NCI-H82 treated with DMSO at 0.1 percent for 48 hours (cell line): ENCODE measurements around the gene ATXN7.

Experiments
- DNase-seq: peaks from one replicate; lab custom pipeline; 2025; ENCODE audit not compliant: unreplicated experiment; lab: John Stamatoyannopoulos, UW

The ATXN7 gene

DNA sequence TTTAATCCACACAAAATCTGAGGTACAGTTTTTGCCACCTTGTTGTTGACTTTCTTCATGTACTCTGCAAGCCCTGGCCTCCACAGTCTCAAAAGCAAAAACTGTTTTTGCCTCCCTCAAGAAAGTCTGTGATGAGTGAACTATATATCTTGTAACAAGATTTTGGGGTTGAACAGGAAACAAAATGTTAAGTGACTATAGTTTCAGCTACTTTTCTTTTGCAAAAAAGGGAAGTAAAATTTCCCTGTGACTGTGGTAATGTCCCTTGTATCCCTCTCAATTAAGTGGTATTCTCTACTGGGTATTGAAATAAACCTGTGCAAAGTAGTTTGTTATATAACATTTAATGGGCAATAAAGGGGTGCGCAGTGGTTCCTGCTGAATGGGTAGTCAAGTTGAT, 69.8 kb downstream of the ATXN7 start:
- DNase-seq = no peak

DNA sequence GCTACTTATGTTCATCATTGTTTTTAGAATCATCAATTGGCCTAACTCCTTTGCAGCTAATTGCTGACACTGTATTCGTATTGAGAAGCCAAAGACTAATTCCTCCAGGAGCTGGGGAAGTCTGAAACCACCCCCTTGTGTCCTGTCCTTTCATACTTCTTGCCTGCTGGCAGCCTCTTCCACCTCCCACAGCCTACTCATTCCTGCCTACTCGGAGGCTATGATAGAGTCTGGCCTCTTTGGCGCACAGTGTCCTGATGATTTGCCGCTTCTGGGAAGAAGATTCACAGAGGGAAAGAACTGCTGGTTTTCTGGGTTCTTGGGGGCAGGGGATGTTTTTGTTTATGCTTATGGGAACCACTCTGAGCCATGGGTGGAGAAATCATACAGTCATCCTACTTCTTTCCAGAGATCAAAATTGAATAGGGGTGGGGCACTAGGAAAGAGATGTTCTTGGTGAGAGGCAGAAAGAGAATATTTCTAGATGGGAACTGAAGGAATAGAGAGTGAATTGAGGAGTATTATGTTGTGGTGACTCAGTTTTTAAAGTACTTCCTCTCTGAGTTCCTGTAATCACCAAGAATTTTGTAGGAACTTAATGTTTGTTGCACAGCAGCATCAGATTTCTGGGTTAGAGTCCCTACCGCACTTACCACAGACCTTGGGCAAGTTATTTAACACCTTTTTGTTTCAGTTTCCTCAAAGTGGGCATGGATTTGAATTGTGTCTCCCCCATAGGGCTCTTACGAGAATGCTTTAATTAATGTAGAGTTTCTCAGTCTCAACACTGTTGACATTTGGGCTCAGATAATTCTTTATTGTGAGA, 70.6 kb downstream of the ATXN7 start:
- DNase-seq = no peak

DNA sequence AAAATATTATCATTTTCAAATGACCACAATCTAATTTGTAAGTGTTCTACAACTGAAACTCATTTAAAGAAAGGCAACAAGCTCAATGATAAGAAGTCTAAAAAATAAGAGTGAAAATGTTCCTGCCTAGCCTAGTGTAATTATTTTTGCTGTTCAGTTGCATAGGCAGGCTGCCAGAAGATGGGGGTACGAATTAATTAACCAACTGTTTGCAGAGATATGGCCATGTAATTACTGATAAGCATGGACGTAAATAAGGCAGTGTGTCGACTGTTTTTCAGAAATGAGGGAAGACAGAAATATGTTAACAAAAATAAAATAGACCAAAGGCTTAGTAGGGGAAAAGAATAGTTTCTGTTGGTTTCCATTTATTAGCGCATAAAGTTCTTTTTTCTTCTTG, 73.3 kb downstream of the ATXN7 start:
- DNase-seq = no peak

DNA sequence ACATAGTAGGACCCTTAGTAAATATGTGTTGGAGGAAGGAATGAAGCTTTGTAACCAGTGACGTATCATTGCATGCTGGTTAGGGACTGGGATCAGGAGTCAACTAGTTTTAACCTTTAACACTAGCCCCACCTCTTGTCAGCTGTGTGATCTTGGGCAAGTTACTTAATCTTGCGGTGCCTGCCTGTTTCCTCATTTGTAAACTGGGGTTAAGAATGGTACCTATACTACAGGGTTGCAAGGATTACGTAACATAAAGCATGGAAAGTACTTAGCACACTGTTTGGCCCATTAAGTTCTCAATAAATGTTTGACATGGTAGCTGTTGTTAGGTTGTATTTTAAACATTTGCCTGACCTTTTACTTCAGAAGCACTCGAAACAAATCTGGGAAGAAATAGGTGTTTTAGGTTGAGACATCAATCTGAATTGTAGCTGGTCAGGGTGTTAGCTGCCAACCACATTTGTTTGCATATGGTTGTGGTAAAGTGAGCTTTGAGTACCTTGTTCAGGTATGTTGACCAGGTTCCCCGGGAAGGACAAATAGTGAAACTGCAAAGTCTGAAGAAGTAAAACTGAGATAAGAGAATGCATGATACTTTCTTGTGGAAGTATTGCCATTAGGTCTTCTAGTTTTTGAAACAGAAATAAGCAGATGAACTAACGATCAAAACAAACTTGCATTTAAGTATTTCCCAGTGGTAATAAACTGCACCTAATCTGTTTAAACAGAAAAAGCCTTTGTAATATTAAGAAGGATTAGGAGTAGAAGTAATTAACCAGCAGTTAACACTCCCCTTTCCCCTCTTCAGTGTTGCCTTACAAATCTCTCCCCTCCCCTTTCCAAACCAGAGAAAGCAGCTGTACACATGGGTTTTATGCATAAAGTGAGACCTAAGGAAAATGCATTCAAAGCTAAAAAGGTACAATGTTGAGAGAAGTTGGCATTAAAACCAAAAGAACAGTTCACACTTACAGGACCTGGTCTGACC, 74.3 kb downstream of the ATXN7 start:
- peak; percentile 74 for DNase-seq

DNA sequence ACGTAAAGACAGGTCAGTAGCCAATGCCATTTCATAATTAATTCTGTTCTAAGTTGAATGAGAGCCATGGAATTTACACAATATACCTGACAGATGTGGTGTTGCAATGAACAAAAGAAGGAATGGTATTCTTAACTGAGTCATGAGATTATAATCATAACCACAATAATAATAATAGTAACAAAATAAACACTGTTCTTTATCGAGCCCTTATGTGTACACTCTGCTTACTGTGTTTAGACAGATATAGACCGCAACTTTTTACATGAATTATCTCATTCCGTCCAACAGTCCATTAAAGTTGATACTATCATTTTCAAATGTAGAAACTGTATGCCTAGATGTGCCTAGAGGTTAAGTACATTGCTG, 76.7 kb downstream of the ATXN7 start:
- no peak for DNase-seq

DNA sequence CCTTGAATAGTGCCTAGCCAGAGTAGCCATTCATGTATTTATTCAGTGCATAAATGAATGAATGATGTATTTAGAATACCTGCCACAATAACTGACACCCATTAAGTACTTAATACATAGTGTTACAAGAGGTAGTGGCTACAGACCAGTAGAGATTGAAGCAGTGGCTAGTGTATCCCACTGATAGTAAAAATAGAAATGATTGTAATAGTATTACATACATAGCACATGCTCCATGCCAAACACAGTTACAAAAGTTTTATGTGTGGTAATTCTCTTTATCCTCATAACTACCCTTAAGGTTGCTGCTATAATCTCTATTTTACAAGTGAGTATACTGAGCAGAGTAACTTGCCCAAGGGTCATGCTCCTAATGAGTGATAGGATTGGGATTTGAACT, 78.9 kb downstream of the ATXN7 start:
- DNase-seq = no peak

DNA sequence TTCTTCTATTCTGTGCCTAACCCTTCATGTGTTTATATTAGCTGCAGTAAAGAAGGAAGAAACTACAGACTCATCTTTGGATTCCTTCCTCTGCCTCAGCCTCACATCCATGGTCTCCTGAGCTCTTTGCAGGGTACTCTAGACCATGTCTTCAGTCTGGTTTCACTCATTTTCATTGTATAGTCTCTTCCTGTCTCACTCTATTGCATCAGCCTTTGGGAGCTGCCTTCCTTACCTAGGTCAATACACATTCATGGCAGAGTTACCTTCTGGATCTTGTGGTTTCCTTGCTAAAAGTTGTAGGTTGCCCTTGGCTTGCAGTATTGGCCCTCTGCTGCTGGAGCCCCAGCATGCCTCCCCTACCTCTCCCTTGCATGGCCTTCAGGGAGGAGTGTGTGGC, 80.0 kb downstream of the ATXN7 start:
- no peak for DNase-seq

DNA sequence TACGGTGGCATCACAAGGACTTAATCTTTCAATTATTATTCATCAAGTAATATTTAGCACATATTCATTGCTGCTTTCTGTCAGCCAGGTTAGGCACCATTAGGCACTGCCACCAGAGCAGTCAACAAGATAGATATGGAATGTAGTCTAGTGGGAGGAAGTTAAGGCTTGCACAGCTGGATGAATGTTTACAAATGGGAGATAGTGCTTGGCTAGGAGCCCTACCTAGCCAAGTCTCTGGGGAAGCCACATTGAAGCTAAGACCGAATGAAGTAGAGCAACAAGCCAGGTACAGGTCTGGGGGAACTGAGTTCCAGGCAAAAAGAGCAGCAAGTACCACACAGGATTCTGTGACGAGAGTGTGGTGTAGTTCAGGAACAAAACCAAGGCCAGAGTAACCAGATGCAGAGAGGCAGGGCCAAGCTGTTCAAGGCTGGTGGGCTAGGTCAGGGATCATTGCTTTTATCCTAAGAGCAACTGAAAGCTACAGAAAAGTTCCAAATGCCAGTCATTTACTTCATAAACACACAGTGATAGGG, 82.0 kb downstream of the ATXN7 start:
- DNase-seq = no peak

DNA sequence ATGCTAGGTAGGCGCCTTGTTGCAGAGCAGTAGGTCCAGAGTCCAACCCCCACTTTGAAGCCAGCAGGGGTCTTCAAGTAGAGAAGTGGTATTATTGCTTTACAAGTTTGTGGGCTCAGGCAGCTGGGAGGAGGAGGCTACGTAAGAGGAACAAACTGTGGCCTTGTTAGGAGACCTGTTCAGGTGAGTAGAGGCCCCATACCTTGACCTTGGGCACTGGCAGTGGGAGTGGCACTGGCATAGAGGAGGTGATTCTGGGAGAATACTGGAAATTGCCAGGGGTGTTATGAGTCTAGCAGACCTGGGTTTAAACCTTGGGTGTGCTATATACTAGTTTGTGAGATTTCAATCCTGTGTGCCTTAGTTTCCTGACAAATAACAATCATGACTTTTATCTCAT, 83.1 kb downstream of the ATXN7 start:
- DNase-seq = no peak

DNA sequence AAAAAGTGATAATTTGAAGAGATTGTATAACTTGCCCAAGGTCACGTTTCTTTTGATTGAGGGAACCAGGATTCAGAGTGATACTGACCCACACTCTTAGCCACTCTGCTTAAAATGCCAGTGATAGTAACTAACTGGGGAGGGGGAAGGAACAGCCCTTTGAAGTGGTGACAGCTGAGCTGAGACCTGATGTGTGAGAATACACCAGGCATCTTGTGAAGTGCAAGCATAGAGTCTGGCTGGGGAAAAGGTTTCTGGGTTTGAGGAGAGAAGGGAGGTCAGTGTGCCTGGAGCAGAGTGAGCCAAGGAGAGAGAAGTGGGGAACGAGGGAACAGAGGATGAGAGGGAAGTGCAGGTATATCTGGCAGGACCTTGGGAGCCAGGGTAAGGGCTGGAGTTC, 83.9 kb downstream of the ATXN7 start:
- no peak for DNase-seq

DNA sequence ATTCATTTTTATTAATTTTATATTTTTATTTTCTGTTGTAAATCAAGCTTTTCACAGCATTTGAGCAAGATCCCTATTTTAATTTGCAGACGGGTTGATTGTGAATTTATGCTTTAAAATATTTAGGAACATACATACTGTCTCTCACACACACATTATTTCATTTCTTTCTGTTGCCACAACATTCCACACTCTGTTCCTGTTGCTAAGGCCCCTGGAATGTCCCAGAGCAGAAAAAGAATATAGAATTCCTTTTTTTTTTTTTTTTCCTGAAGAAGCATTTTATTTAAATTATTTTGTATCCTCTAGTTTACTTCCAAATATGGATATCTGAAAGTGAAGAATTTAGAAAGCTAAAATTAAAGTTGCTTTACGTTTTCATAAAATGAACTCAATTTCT, 85.3 kb downstream of the ATXN7 start:
- no peak for DNase-seq

DNA sequence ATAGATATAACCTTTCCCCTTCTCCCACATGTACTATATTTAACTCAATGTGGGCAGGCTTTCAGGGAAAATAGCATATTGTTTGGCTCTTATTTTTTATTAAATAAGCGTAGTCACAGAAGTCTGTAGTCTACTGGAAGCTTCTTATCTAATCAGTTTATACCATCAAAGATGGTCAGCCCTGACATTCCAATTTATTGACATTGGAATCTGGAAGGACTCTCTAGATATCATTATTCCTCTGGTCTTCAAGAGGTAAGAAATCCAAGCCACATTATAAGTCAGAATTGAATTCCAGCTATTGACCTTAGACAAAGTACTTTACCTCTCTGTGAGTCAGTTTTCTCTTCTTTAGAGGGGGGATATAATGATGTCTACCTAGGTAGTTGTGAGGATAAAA, 87.0 kb downstream of the ATXN7 start:
- no peak for DNase-seq

DNA sequence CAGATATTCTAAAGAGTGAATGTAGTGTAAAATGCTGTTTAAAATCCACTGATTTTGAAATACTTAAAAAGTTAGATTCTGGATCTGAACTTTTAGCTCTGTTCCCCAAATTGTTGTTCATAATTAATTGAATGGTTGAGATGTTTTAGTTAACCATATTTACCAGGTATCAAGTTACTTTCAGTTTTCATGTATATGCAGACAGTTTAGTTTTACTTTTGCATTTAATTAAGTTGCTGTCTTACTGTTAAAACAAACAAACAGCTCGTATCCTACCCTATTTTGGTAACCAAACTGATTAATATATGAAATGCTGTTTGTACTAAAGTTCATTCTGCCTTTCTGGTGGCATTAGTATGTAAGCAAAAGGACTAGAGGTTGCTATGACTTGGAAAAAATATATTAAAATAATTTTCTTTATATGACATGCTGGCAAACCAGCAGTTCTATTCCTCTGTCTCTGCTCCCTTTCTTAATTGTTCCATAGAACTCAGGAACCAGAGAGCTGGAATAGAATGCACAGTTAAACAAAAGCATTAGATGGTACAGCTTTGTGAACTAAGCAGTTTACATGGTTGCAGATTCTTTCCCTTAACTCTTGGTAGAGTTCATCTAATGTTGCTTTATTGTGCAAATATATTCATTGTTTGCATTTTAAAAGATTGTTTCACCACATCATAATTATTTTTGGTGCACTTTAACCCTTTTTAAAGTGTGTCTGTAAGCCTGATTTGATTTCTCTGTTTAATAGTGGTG, 88.0 kb downstream of the ATXN7 start:
- no peak for DNase-seq

DNA sequence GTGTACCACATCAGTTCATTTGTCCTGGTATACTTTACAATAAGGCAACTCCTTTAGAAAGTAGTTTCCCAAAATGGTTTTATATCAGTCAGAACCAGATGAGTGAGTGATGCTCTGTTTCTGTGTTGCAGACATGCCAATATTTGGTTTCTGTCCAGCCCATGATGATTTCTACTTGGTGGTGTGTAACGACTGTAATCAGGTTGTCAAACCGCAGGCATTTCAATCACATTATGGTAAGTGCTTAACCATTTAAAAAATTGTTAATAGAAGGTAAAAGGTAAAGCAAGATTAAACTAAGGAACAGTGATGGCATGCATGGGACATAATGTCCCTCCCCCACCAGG, 88.6 kb downstream of the ATXN7 start:
- no peak for DNase-seq

DNA sequence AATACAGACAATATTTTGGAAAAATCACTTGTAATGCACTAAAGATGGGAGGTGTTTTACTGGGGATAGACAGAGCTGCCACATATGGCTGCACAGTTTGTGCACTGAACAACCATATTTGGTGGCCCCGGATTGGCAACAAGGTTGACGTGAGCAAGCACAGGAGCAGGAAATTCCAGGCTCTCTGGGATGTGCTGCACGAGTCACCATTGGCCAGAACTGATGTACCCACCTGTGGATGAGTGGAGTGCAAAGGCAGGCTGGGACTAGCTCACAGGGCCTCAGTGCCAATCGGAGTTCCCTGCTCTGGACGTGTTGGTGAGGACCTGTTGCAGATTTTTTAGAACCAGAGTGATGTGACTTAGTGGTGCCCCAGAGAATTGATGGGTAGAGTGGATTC, 90.5 kb downstream of the ATXN7 start:
- no peak for DNase-seq

DNA sequence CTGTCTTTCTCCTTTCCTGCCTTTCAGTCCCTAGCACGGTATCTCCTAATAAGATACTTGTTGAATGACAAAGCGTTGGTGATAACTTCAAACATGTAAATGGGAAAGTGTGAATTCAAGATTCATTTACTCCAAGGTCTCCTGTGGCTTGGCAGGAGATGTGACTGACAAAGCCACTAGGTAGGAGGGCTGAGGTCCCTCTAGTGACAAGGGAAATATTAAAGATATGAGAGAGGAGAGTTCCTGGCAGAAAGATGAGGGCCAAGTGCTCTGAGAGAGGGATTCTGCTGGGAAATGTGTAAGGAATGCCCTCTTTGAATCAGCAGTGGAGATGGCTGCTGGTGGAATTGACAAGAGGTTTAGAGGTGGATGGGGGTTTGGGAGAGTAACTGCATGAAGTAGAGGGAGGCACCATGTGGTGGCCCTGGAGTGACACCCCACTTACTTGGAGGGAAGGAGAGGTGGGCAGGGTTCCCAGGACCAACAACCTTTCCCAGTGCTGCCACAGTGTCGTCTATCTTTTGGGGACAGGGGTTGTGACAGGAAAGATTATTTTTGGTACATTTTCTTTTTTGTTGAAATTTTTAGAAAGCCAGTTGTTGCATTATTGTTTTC, 91.5 kb downstream of the ATXN7 start:
- no peak for DNase-seq

DNA sequence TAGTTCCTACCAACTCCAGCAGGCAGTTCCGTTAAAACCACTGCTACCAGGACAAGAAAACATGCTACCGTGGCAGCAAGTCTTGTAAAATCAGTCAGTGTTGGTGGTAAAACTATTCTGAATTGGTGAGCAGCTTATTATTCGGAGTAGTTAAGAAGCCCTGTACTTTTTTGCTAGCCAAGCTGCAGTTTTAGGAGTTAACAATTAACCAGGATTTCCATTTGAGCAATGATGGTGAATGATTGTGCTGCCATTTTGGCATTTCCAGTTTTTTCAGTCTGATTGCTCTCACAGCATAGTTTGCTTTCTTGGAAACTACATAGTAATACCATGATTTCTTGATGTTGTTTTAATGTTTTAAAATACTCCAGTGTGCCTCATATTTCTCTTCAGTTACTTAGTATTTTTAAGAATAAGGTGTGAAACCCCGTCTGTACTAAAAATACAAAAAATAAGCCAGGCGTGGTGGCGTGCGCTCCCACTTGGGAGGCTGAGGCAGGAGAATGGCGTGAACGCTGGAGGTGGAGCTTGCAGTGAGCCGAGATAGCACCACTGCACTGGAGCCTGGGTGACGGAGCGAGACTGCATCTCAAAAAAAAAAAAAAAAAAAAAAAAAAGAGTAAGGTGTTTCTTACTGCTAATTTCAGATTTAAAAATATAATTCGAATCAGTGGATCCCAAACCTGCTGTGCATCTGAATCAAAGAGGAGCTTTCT, 92.3 kb downstream of the ATXN7 start:
- no peak for DNase-seq

DNA sequence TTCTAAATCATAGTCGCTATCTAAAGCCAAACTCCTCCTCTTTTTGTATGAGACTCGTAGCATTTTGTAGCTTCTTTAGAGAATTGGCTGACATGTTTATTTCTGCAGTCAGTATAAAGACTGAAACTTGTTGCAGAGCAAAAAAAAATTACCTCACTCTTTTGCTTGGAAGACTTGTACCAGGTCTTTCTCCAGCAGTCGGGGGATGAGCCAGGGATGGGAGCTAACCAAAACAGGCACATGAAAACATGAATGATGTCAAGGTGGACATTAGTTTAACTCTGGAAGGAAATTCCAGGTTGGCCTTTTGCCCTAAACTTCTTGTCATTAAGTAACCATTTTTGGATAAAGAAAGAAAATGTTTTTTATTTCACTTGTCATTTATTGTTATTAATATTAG, 95.5 kb downstream of the ATXN7 start:
- no peak for DNase-seq

DNA sequence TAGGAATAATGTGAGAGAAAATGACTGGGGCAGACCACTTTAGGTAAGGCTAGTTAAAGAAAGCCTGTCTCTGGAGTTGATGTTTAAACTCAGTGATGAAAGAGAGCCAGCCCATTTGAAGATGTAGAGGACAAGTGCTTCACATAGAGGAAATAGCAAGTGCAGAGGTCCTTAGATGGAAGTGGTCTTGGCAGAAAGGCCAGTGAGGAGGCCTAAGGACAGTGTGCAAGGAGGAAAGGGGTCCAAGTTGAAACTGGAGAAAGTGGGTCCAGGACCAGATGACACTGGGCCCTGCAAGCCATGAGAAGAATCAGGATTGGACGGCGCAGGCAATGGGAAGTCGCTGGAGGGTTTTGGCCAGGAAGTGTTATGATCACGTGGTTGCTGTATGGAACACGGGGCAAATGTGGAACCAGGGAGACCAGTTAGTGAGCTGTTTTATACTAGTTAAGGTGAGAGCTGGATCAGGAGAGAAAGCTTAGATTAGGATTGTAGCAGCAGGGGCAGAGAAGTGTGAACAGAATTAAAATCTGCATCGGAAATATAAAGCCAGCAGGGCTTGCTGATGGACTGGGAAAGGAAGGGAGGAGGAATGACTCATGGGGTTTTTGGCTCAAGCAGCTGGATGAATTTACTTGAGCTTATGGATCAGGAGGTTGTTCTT, 96.5 kb downstream of the ATXN7 start:
- DNase-seq = no peak

DNA sequence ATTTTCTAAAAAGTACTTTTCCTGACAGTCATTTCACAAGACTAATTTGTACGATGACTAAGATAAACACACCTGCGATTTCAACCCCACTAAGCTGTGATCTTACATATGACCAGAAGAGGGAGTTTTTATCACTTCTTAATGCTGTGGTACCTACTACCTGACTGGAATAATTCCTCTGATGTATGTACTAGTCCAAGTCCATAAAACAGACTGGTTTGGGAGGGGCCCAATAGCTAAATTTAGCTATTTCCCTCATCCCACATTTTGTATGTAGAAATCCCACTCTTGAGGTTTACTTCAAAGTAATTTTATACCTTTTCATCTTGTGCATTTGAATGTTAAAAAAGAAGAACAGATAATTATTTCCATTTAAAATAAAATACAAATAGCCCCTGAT, 98.2 kb downstream of the ATXN7 start:
- peak; percentile 61 for DNase-seq
